Keratinocyte (primary cell): Measurements from ENCODE around the gene C9orf43. TPM values are rescaled to one million over a fixed set of nuclear protein-coding genes. Genes with fewer than 3 reads are reported as not detected.

Experiments
- DNase-seq: peaks from one replicate; pipeline ENCODE4 v3.0.0-alpha.2; 2011; ENCODE audit warnings: low read depth, missing footprints, low spot score
- FAIRE-seq: peaks from 2 replicates; lab custom pipeline; 2011; peaks lifted over from hg19 to GRCh38; lab: Jason Lieb, UNC
- H2AFZ ChIP-seq: 2 replicates; pipeline ENCODE4 v1.6.0; 2012; ENCODE audit warnings: low read length, control low read depth, inconsistent platforms; ENCODE audit not compliant: control insufficient read depth
- H3K27ac ChIP-seq: 2 replicates; pipeline ENCODE4 v1.5.1; 2011; ENCODE audit warnings: low read length; ENCODE audit not compliant: control insufficient read depth, insufficient read depth
- H3K27me3 ChIP-seq: 3 replicates; pipeline ENCODE4 v1.6.0; 2011; ENCODE audit warnings: low read length; ENCODE audit not compliant: control insufficient read depth, insufficient read depth; ENCODE audit errors: extremely low read depth
- H3K36me3 ChIP-seq, 2 experiments: 2 replicates in 1 of 2; 3 replicates in 1 of 2; pipeline ENCODE4 v1.5.1; 2011; ENCODE audit warnings: low read length in 2 of 2, mild to moderate bottlenecking in 1 of 2; ENCODE audit not compliant: control insufficient read depth in 2 of 2, insufficient read depth in 2 of 2; ENCODE audit errors: extremely low read depth in 1 of 2
- H3K4me1 ChIP-seq: 3 replicates; pipeline ENCODE4 v1.5.1; 2011; ENCODE audit warnings: low read length; ENCODE audit not compliant: control insufficient read depth, insufficient read depth; ENCODE audit errors: extremely low read depth
- H3K4me2 ChIP-seq: 3 replicates; pipeline ENCODE4 v1.6.0; 2011; ENCODE audit warnings: low read depth, low read length; ENCODE audit not compliant: control insufficient read depth, insufficient read depth; ENCODE audit errors: extremely low read depth
- H3K4me3 ChIP-seq, 3 experiments: fragments of 200-600 bp in 1 of 3; sonication (generic) in 1 of 3; 2 replicates in 2 of 3; 3 replicates in 1 of 3; pipeline ENCODE4 v1.5.1; 2011 to 2016; ENCODE audit warnings: low read length in 3 of 3, mild to moderate bottlenecking in 3 of 3, control low read depth in 2 of 3, inconsistent platforms in 1 of 3, low read depth in 1 of 3, mixed read lengths in 1 of 3, mixed run types in 1 of 3, moderate library complexity in 1 of 3; ENCODE audit not compliant: control insufficient read depth in 2 of 3, insufficient read depth in 2 of 3; ENCODE audit errors: extremely low read depth in 1 of 3
- H3K79me2 ChIP-seq: 2 replicates; pipeline ENCODE4 v1.6.0; 2012; ENCODE audit warnings: low read length; ENCODE audit not compliant: control insufficient read depth, insufficient read depth
- H3K9ac ChIP-seq: 3 replicates; pipeline ENCODE4 v1.6.0; 2011; ENCODE audit warnings: low read length; ENCODE audit not compliant: control insufficient read depth, insufficient read depth; ENCODE audit errors: extremely low read depth
- H3K9me1 ChIP-seq: 3 replicates; pipeline ENCODE4 v1.6.0; 2011; ENCODE audit warnings: low read length; ENCODE audit not compliant: control insufficient read depth, insufficient read depth; ENCODE audit errors: extremely low read depth
- H3K9me3 ChIP-seq: 2 replicates; pipeline ENCODE4 v1.5.1; 2012; ENCODE audit warnings: low read depth, low read length; ENCODE audit not compliant: control insufficient read depth
- H4K20me1 ChIP-seq: 3 replicates; pipeline ENCODE4 v1.6.0; 2011; ENCODE audit warnings: low read length; ENCODE audit not compliant: control insufficient read depth, insufficient read depth; ENCODE audit errors: extremely low read depth
- CTCF ChIP-seq, 3 experiments: IDR thresholded peaks in 1 of 3; conservative IDR thresholded peaks in 1 of 3; optimal IDR thresholded peaks in 1 of 3; 2 replicates in 2 of 3; 3 replicates in 1 of 3; pipeline versions ENCODE3 to v1.5.1; 2011; ENCODE audit warnings: low read length in 3 of 3, mild to moderate bottlenecking in 3 of 3, moderate library complexity in 2 of 3, control low read depth in 1 of 3, inconsistent platforms in 1 of 3; ENCODE audit not compliant: insufficient read depth in 2 of 3; ENCODE audit errors: extremely low read depth in 1 of 3
- EZH2 ChIP-seq: IDR thresholded peaks from one replicate; pipeline ENCODE4 v1.6.1; 2012; ENCODE audit warnings: inconsistent platforms, mild to moderate bottlenecking, low read length, moderate library complexity
- dilution Hi-C: fragments of 300-500 bp; cut with MboI; formaldehyde crosslinking; loops from one replicate; pipeline ENCODE4 v1.7.0; 2020; ENCODE audit warnings: low sequenced_read_pairs; ENCODE audit not compliant: extremely low pct_ligation_motif_present
- polyA plus RNA-seq, 5 experiments: library from polyadenylated mRNA; depleted of rRNA in 3 of 5; stranded (reverse) in 3 of 5; stranded (forward) in 1 of 5; unstranded in 1 of 5; fragments of >200 nt; gene quantifications; 1 replicate in 1 of 5; 2 replicates in 3 of 5; 3 replicates in 1 of 5; pipeline versions ENCODE4 v1.2.1 to v1.2.3, GENCODE V29; 2011 to 2012; ENCODE audit warnings: missing spikeins in 2 of 5, low read depth in 1 of 5, low replicate concordance in 1 of 5

The C9orf43 gene
- polyA plus RNA-seq, 1 donor (not counting 4 experiments of a cell fraction or from before 2014, with no cell fraction given) = 0.75 TPM

- no peak for FAIRE-seq
- dilution Hi-C loops = no loop called here
- TF ChIP-seq CTCF (optimal IDR thresholded peaks at IDR 0.05 in 1 of 3, IDR thresholded peaks at IDR 0.05 in 1 of 3, conservative IDR thresholded peaks at IDR 0.05 in 1 of 3; ENCODE audit: extremely low read depth in 1 of 3, insufficient read depth in 2 of 3, low read length in 3 of 3) (no peak), EZH2 (no peak)
Observed at GRCh38 chr9:113472199-113472598, 61.7 kb downstream of the C9orf43 start.

GRCh38 chr9:113474360-113475028 lies 63.9 kb downstream of the C9orf43 start:
- Histone ChIP-seq H3K4me2 (no peak overlapping the region), H2AFZ (no peak overlapping the region), H3K27me3 (peaks cover 14% of the 10 kb centered on the region), H3K4me3 (no peak overlapping the region), H3K4me1 (no peaks in the 10 kb centered on the region), H3K36me3 (no peaks in the 10 kb centered on the region), H3K9ac (no peak overlapping the region), H4K20me1 (no peaks in the 10 kb centered on the region), H3K9me1 (no peaks in the 10 kb centered on the region), H3K27ac (no peak overlapping the region), H3K9me3 (no peaks in the 10 kb centered on the region), H3K79me2 (no peaks in the 10 kb centered on the region)
- no peak for FAIRE-seq
- no peak for DNase-seq
- dilution Hi-C loops = no loop called here
- no peak for TF ChIP-seq CTCF (optimal IDR thresholded peaks at IDR 0.05 in 1 of 3, IDR thresholded peaks at IDR 0.05 in 1 of 3, conservative IDR thresholded peaks at IDR 0.05 in 1 of 3; ENCODE audit: extremely low read depth in 1 of 3, insufficient read depth in 2 of 3, low read length in 3 of 3)
- no peak for TF ChIP-seq EZH2

More at GRCh38 chr9:113472199-113472598, 61.7 kb downstream of the C9orf43 start:
- Histone ChIP-seq H3K9ac (no peak overlapping the region), H2AFZ (no peak overlapping the region), H4K20me1 (no peaks in the 10 kb centered on the region), H3K36me3 (no peaks in the 10 kb centered on the region), H3K9me1 (no peaks in the 10 kb centered on the region), H3K27me3 (peaks cover 11% of the 10 kb centered on the region), H3K27ac (no peak overlapping the region), H3K4me1 (no peaks in the 10 kb centered on the region), H3K4me3 (no peak overlapping the region), H3K9me3 (no peaks in the 10 kb centered on the region), H3K79me2 (no peaks in the 10 kb centered on the region), H3K4me2 (no peak overlapping the region)
- no peak for DNase-seq
